ENCODE data around the gene UBE2G2. TPM values are rescaled to one million over a fixed set of nuclear protein-coding genes. Genes with fewer than 3 reads are reported as not detected.

The UBE2G2 gene
- total RNA-seq, 1 experiment from 2014 or later, result 212 TPM

DNA sequence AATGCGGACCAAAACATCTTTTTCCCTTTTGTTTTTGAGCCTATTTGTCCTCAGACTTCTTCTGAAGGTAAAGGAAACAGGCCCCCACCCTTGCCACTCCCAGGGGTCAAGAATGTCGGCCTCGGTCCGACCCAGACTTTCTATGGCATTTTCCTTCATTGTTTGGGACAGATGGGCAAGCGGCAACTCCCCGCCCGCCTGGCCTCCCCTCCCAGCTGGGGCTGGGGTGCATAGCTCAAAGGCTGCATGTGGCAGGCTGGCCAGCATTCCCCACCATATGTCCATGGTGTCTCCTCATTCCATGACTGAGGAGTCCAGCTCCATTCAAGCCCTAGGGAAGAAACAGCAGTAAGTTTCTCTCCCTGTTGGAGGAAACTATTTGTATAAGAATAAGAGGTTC lies 60.9 kb downstream of the UBE2G2 start:
- no TSS peak for BruUV-seq (replicated peaks)
- H3K27ac ChIP-seq (ENCODE audit: low read depth, low read length, poor library complexity, severe bottlenecking), result peak overlapping the region; percentile 11
- ChIA-PET POLR2A (ENCODE audit: low non-redundant PET) (no interaction called here), CTCF (no interaction called here)
- intact Hi-C loops (cut with micrococcal nuclease; ENCODE audit: unreplicated experiment), result loop anchor here (5.0 kb wide), 1 partner anchor 228 kb away; no protein-coding TSS in a partner anchor
- peaks cover 15% of the 10 kb centered on the region for H3K9me3 ChIP-seq (ENCODE audit: low read depth, low read length, poor library complexity, severe bottlenecking)
- H3K4me3 ChIP-seq (ENCODE audit: low read depth, low read length, poor library complexity, severe bottlenecking), result no peak overlapping the region
- H3K36me3 ChIP-seq (ENCODE audit: insufficient read depth, low read length, poor library complexity, severe bottlenecking), result no peaks in the 10 kb centered on the region
- H3K27me3 ChIP-seq (replicated peaks; ENCODE audit: insufficient read depth, low read depth, low read length, poor library complexity), result no peaks in the 10 kb centered on the region
- no peak for DNase-seq (ENCODE audit: low spot score)
- H3K4me1 ChIP-seq (ENCODE audit: insufficient read depth, low read length, poor library complexity, severe bottlenecking), result peaks cover 10% of the 10 kb centered on the region
- TF ChIP-seq EZH2 (IDR thresholded peaks at IDR 0.05; ENCODE audit: borderline replicate concordance, low read depth, low read length, poor library complexity, severe bottlenecking), result no peak
- TF ChIP-seq, protein P1, sequence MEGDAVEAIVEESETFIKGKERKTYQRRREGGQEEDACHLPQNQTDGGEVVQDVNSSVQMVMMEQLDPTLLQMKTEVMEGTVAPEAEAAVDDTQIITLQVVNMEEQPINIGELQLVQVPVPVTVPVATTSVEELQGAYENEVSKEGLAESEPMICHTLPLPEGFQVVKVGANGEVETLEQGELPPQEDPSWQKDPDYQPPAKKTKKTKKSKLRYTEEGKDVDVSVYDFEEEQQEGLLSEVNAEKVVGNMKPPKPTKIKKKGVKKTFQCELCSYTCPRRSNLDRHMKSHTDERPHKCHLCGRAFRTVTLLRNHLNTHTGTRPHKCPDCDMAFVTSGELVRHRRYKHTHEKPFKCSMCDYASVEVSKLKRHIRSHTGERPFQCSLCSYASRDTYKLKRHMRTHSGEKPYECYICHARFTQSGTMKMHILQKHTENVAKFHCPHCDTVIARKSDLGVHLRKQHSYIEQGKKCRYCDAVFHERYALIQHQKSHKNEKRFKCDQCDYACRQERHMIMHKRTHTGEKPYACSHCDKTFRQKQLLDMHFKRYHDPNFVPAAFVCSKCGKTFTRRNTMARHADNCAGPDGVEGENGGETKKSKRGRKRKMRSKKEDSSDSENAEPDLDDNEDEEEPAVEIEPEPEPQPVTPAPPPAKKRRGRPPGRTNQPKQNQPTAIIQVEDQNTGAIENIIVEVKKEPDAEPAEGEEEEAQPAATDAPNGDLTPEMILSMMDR (conservative IDR thresholded peaks at IDR 0.05; ENCODE audit: low read depth, low read length), result no peak

DNA sequence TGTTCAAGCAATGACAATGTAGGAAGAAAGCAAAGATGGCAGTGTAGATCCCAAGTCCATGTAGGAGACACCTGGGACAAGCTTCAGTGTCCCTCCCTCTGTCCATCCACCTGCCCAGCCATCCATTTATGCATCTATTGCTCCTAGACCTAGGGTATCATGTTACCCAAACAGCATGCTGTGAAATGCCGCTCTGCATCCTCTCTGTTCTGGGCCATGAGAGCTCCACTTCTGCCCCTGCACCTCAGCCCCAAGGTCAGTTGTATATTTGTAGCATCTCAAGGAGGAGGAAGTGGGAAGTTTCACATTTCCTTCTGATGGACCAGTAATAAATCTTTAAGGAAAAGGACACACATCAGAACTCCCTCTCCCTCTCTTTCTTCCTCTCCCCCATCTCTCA lies 62.3 kb downstream of the UBE2G2 start:
- BruUV-seq (replicated peaks), result no TSS peak
- CTCF ChIA-PET, result no interaction called here
- POLR2A ChIA-PET (ENCODE audit: low non-redundant PET), result no interaction called here
- DNase-seq (ENCODE audit: low spot score), result no peak
- Histone ChIP-seq H3K4me3 (ENCODE audit: low read depth, low read length, poor library complexity, severe bottlenecking) (no peak overlapping the region), H3K9me3 (ENCODE audit: low read depth, low read length, poor library complexity, severe bottlenecking) (peaks cover 15% of the 10 kb centered on the region), H3K4me1 (ENCODE audit: insufficient read depth, low read length, poor library complexity, severe bottlenecking) (peaks cover 8% of the 10 kb centered on the region), H3K27ac (ENCODE audit: low read depth, low read length, poor library complexity, severe bottlenecking) (no peak overlapping the region), H3K27me3 (replicated peaks; ENCODE audit: insufficient read depth, low read depth, low read length, poor library complexity) (no peaks in the 10 kb centered on the region), H3K36me3 (ENCODE audit: insufficient read depth, low read length, poor library complexity, severe bottlenecking) (no peaks in the 10 kb centered on the region)
- intact Hi-C loops (cut with micrococcal nuclease; ENCODE audit: unreplicated experiment), result no loop called here
- TF ChIP-seq, protein P1 (conservative IDR thresholded peaks at IDR 0.05; ENCODE audit: low read depth, low read length), result no peak
- TF ChIP-seq EZH2 (IDR thresholded peaks at IDR 0.05; ENCODE audit: borderline replicate concordance, low read depth, low read length, poor library complexity, severe bottlenecking), result no peak

DNA sequence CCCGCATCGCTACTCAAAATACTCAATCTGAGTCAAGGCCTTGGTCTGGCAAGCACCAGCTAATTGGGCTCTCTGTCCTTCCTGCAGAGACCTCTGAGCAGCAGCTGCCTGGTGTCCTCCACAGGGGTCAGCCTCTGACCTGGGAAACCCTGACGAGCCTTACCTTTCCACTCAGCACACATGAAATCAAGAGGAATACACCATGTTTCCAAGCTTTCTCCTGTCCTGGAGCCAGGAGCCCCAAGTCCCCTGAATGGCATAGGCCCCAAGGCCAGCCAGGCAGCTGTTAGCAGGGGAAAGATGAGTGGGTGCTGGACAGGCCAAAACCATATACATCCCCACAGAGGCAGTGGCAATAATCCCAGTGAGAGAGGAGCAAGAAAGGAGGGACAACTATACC lies 63.0 kb downstream of the UBE2G2 start:
- DNase-seq (ENCODE audit: low spot score), result no peak
- no TSS peak for BruUV-seq (replicated peaks)
- Histone ChIP-seq H3K27ac (ENCODE audit: low read depth, low read length, poor library complexity, severe bottlenecking) (no peak overlapping the region), H3K4me1 (ENCODE audit: insufficient read depth, low read length, poor library complexity, severe bottlenecking) (peaks cover 8% of the 10 kb centered on the region), H3K9me3 (ENCODE audit: low read depth, low read length, poor library complexity, severe bottlenecking) (peaks cover 15% of the 10 kb centered on the region), H3K27me3 (replicated peaks; ENCODE audit: insufficient read depth, low read depth, low read length, poor library complexity) (no peaks in the 10 kb centered on the region), H3K4me3 (ENCODE audit: low read depth, low read length, poor library complexity, severe bottlenecking) (no peak overlapping the region), H3K36me3 (ENCODE audit: insufficient read depth, low read length, poor library complexity, severe bottlenecking) (no peaks in the 10 kb centered on the region)
- ChIA-PET POLR2A (ENCODE audit: low non-redundant PET) (no interaction called here), CTCF (no interaction called here)
- intact Hi-C loops (cut with micrococcal nuclease; ENCODE audit: unreplicated experiment), result no loop called here
- TF ChIP-seq, protein P1 (conservative IDR thresholded peaks at IDR 0.05; ENCODE audit: low read depth, low read length), result no peak

Measured in A673 (cell line).